Stimulated activated naive CD8-positive, alpha-beta T cell treated with anti-CD3 and anti-CD28 coated beads, Interleukin-15, amount 100 ng/mL, for 72 hours (primary cell): ENCODE results near the gene HCN2.

ENCODE experiments used
- ATAC-seq: fragments of 150-1000 bp; cut with Tn5 transposase; 2 replicates; pipeline ENCODE4 v1.10.0; 2021; ENCODE audit warnings: mild to moderate bottlenecking, moderate library complexity
- DNase-seq, 2 donors: peaks; one replicate each; pipeline ENCODE4 v3.0.0; 2021 to 2022
- H3K27ac Mint-ChIP-seq, 2 donors: one replicate each; pipeline ENCODE4 v1.8.0; 2022; ENCODE audit warnings: mild to moderate bottlenecking in 2 of 2, mixed read lengths in 2 of 2, moderate library complexity in 2 of 2
- H3K27me3 Mint-ChIP-seq: one replicate; pipeline ENCODE4 v1.8.0; 2022; ENCODE audit warnings: mixed read lengths
- H3K4me1 Mint-ChIP-seq: one replicate; pipeline ENCODE4 v1.8.0; 2022; ENCODE audit warnings: mild to moderate bottlenecking, mixed read lengths
- H3K4me3 Mint-ChIP-seq, 2 donors: one replicate each; pipeline ENCODE4 v1.8.0; 2022; ENCODE audit warnings: mild to moderate bottlenecking in 2 of 2, mixed read lengths in 2 of 2, moderate library complexity in 1 of 2
- H3K9me3 Mint-ChIP-seq, 2 donors: one replicate each; pipeline ENCODE4 v1.8.0; 2022; ENCODE audit warnings: mixed read lengths in 2 of 2

Gene HCN2

GRCh38 chr19:629961-630714 is 40.5 kb downstream of the HCN2 start:
- Mint-ChIP-seq H3K4me1 (peaks cover 45% of the 10 kb centered on the region), H3K9me3 (no peaks in the 10 kb centered on the region), H3K27me3 (no peaks in the 10 kb centered on the region), H3K4me3 (peak overlapping the region in 1 of 2 donors; percentile 12), H3K27ac (peak overlapping the region in 1 of 2 donors; percentile 95)
- ATAC-seq (no peak), DNase-seq (no peak)

GRCh38 chr19:632579-633067 is 42.9 kb downstream of the HCN2 start:
- Mint-ChIP-seq H3K9me3 (no peaks in the 10 kb centered on the region), H3K27ac (peak overlapping the region; percentile 89 to 96), H3K4me3 (peak overlapping the region; percentile 87 to 99), H3K27me3 (no peaks in the 10 kb centered on the region), H3K4me1 (peaks cover 51% of the 10 kb centered on the region)
- DNase-seq (peak; percentile 33 to 52), ATAC-seq (peak; percentile 35)

DNA sequence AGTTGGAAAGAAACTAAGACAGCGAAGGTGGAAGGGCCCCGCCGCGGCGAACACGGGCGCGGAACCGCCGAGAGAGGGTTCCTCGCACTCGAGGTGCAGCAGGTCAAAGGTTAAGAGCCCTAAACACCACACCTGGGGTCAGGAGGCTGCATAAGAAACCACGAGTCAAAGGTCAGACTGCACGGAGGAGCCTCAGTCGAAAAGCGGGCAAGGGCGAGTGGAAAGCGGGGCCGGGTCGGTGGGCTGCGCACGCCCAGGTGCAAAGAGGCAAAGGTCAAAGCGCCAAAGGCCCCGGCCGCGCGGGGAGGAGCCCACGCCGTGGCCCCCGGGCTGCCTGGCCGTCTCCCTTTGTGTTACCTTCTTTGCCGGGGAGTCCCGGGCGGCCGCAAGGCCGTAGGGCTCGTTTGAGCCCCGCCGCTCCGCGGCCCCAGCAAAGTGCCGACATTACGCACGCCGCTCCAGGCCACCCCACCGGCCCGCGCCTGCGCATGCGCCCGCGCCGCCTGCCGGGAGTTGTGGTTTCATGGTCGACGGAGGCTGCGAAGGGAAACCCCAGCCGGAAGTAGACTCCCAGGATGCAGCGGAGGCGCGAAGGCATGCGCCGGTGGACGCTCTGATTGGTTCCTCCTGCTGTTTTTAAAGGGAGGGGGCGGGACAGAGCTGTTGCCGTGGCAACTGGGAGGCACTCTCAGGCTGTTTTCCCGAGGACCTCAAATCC is 43.5 kb downstream of the HCN2 start, which contains the start of gene POLRMT:
POLRMT (minus strand) TSS at position 470 of the 718 bp plus-strand sequence; CDS start at position 445, 25 bp downstream.
- peak; percentile 92 to 97 for DNase-seq
- ATAC-seq = peak; percentile 96
- H3K4me3 Mint-ChIP-seq = peak within 1 kb of the TSS; percentile 87 to 99
- H3K4me1 Mint-ChIP-seq = peaks cover 53% of the 10 kb centered on the region
- peak within 1 kb of the TSS; percentile 89 to 96 for H3K27ac Mint-ChIP-seq
- H3K9me3 Mint-ChIP-seq = no peaks in the 10 kb centered on the region
- no peaks in the 10 kb centered on the region for H3K27me3 Mint-ChIP-seq

GRCh38 chr19:633786-634639 is 44.3 kb downstream of the HCN2 start:
- Mint-ChIP-seq H3K4me1 (peaks cover 57% of the 10 kb centered on the region), H3K27me3 (no peaks in the 10 kb centered on the region), H3K9me3 (no peaks in the 10 kb centered on the region), H3K27ac (peak overlapping the region; percentile 45 to 89), H3K4me3 (peak overlapping the region; percentile 87 to 99)
- DNase-seq (no peak), ATAC-seq (no peak)

- ATAC-seq (no peak), DNase-seq (no peak)
- H3K9me3 Mint-ChIP-seq = no peaks in the 10 kb centered on the region
- no peak overlapping the region for H3K4me3 Mint-ChIP-seq
- no peaks in the 10 kb centered on the region for H3K27me3 Mint-ChIP-seq
- H3K4me1 Mint-ChIP-seq = peaks cover 55% of the 10 kb centered on the region
- H3K27ac Mint-ChIP-seq = no peak overlapping the region
Measured at GRCh38 chr19:634975-635652, 45.4 kb downstream of the HCN2 start.

GRCh38 chr19:638906-639252 is 49.2 kb downstream of the HCN2 start:
- H3K27ac Mint-ChIP-seq = no peak overlapping the region
- no peaks in the 10 kb centered on the region for H3K9me3 Mint-ChIP-seq
- peaks cover 29% of the 10 kb centered on the region for H3K4me1 Mint-ChIP-seq
- H3K27me3 Mint-ChIP-seq = no peaks in the 10 kb centered on the region
- no peak for ATAC-seq
- H3K4me3 Mint-ChIP-seq = peak overlapping the region; percentile 85 to 94
- no peak for DNase-seq

DNA sequence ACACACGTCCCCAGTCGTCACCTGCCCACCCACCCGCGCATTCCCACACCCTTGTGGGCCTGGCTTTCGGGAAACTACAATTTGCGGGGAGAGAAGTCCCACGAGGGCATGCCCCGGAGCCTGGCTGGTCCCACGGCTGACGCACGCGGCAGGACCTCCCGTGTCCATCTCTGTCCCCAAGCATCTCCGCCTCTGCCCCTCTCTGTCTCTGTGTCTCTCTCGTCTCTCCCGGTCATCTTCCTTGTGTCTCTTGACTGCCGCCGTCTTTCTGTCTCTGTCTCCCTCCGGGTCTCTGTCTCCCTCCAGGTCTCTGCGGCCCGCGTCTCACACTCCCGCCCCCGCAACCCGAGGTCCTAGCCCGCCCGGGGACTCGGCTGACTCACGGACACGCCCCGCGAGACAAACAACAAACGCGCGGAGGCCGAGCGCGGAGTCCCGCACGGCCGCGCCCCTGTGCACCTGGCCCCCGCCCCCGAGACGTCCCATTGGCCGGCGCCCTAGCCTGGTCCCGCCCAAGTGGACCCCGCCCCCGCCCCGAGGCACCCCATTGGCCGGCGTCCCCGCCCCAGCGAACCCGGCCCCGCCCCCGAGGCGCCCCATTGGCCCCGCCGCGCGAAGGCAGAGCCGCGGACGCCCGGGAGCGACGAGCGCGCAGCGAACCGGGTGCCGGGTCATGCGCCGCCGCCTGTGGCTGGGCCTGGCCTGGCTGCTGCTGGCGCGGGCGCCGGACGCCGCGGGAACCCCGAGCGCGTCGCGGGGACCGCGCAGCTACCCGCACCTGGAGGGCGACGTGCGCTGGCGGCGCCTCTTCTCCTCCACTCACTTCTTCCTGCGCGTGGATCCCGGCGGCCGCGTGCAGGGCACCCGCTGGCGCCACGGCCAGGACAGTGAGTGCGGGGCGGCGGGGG is 49.8 kb downstream of the HCN2 start, which contains the start of gene FGF22:
FGF22 (plus strand) TSS at position 627 of the 908 bp plus-strand sequence; CDS start at position 674, 47 bp downstream.
- Mint-ChIP-seq H3K27me3 (no peaks in the 10 kb centered on the region), H3K9me3 (no peaks in the 10 kb centered on the region), H3K4me1 (peaks cover 23% of the 10 kb centered on the region), H3K27ac (peak within 1 kb of the TSS; percentile 4 to 16), H3K4me3 (peak within 1 kb of the TSS; percentile 85 to 94)
- peak; percentile 93 for ATAC-seq
- peak; percentile 89 to 90 for DNase-seq

DNA sequence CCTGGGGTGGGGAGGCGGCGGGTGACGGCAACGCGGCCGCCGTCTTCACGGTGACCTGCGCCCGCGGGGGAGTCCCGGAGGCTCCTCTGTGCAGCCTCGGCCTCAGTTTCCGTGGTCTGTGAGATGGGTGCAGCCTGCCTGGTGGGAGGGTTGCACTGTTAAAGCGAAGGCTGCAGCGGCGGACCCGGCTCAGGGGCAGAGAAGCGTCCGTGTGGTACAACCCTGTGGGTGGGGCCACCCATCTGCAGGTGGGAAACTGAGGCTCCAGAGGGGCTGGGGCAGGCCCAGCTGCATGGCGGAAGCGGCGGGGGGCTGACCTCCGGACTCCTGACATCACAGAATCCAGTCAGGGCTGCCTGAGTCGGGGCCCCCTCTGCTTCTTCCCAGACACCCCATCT is 50.5 kb downstream of the HCN2 start:
- ATAC-seq (no peak), DNase-seq (no peak)
- H3K9me3 Mint-ChIP-seq = no peaks in the 10 kb centered on the region
- H3K4me3 Mint-ChIP-seq = peak overlapping the region; percentile 4 to 42
- peaks cover 23% of the 10 kb centered on the region for H3K4me1 Mint-ChIP-seq
- H3K27me3 Mint-ChIP-seq = no peaks in the 10 kb centered on the region
- no peak overlapping the region for H3K27ac Mint-ChIP-seq

DNA sequence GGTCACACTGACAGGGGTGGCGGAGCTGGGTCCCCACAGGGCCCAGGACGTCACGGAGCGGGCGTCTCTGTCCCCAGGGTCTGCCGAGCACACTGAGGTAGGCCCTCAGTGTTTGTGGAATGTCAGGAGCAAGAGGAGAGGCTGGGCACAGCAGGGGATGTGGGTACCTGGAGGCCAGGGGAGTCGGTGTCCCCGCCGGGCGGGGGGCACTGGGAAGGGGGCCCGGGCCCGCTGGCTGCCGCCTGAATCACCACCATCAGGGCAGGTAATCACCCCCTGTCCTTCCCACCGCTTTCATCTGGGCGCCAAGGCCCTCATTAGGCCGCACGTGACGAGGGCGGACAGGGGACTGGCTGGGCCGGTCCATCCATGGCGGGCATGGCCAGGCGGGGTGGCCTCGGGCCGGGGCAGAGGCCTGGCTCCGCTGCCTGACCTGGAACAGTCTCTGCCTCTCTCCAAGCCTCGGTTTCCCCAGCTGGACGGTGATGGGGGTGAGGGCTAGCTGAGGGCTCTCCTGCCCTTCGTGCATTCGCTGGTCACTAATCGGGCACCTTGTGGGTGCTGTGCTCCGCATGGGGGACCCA is 51.0 kb downstream of the HCN2 start:
- DNase-seq (no peak), ATAC-seq (no peak)
- no peak overlapping the region for H3K27ac Mint-ChIP-seq
- H3K9me3 Mint-ChIP-seq = no peaks in the 10 kb centered on the region
- H3K4me1 Mint-ChIP-seq = peaks cover 23% of the 10 kb centered on the region
- no peaks in the 10 kb centered on the region for H3K27me3 Mint-ChIP-seq
- H3K4me3 Mint-ChIP-seq = no peak overlapping the region

DNA sequence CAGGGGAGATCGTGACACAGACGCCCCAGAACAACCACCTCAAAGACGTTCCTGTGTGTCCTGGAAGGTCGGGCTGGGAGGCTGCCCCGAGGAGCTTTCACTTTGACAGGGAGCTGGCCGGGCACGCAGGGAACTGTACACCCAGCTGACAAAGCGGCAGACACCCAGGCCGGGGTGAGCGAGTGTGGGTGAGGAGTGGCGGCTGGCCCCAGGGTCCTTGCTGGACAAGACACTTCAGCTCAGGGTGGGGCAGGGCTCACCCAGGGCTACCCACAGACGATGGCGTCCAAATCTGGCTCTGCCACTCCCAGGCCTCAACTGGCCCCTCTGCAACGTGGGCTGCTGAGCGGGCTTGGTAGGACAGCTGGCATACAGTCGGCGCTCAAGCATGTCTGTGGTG is 52.0 kb downstream of the HCN2 start:
- H3K27ac Mint-ChIP-seq = no peak overlapping the region
- DNase-seq = no peak

GRCh38 chr19:642767-643727 is 53.4 kb downstream of the HCN2 start:
- no peaks in the 10 kb centered on the region for H3K9me3 Mint-ChIP-seq
- peak overlapping the region in 1 of 2 donors; percentile 29 for H3K27ac Mint-ChIP-seq
- ATAC-seq = no peak
- no peak overlapping the region for H3K4me3 Mint-ChIP-seq
- no peak for DNase-seq
- H3K27me3 Mint-ChIP-seq = no peaks in the 10 kb centered on the region
- H3K4me1 Mint-ChIP-seq = peaks cover 15% of the 10 kb centered on the region

More for the DNA sequence above, 52.0 kb downstream of the HCN2 start:
- no peaks in the 10 kb centered on the region for H3K27me3 Mint-ChIP-seq
- H3K4me3 Mint-ChIP-seq = no peak overlapping the region
- peaks cover 23% of the 10 kb centered on the region for H3K4me1 Mint-ChIP-seq
- H3K9me3 Mint-ChIP-seq = no peaks in the 10 kb centered on the region
- no peak for ATAC-seq

GRCh38 chr19:643736-644135 is 54.1 kb downstream of the HCN2 start:
- Mint-ChIP-seq H3K27me3 (no peaks in the 10 kb centered on the region), H3K9me3 (no peaks in the 10 kb centered on the region), H3K27ac (no peak overlapping the region), H3K4me3 (no peak overlapping the region), H3K4me1 (peaks cover 10% of the 10 kb centered on the region)
- ATAC-seq = no peak
- DNase-seq = no peak

GRCh38 chr19:644363-644762 is 54.7 kb downstream of the HCN2 start:
- Mint-ChIP-seq H3K4me1 (peaks cover 3% of the 10 kb centered on the region), H3K27ac (no peak overlapping the region), H3K4me3 (no peak overlapping the region), H3K9me3 (no peaks in the 10 kb centered on the region), H3K27me3 (no peaks in the 10 kb centered on the region)
- ATAC-seq (no peak), DNase-seq (no peak)
